ENCODE measurements around the gene MVB12B.

GRCh38 chr9:126312584-126313551, 13.8 kb upstream of the MVB12B start:
- TF ChIP-seq POLR2A (IDR thresholded peaks at IDR 0.05), result no peak
- no peak for TF ChIP-seq CTCF (IDR thresholded peaks at IDR 0.05)

Data from Peyer's patch (tissue), 4 donors.